HG03342 (cell line): Measurements from ENCODE around the gene NPR1.
"Not testable (repeated sequence)": the region's sequence is repeated elsewhere in the genome, so short reads cannot be mapped to it uniquely, and the experiment has no call there.

ENCODE experiments used
- ATAC-seq: cut with Tn5 transposase; IDR thresholded peaks from one replicate; pipeline ENCODE4 v1.9.1; 2021; ENCODE audit warnings: mild to moderate bottlenecking, moderate library complexity; ENCODE audit not compliant: unreplicated experiment

The NPR1 gene

DNA sequence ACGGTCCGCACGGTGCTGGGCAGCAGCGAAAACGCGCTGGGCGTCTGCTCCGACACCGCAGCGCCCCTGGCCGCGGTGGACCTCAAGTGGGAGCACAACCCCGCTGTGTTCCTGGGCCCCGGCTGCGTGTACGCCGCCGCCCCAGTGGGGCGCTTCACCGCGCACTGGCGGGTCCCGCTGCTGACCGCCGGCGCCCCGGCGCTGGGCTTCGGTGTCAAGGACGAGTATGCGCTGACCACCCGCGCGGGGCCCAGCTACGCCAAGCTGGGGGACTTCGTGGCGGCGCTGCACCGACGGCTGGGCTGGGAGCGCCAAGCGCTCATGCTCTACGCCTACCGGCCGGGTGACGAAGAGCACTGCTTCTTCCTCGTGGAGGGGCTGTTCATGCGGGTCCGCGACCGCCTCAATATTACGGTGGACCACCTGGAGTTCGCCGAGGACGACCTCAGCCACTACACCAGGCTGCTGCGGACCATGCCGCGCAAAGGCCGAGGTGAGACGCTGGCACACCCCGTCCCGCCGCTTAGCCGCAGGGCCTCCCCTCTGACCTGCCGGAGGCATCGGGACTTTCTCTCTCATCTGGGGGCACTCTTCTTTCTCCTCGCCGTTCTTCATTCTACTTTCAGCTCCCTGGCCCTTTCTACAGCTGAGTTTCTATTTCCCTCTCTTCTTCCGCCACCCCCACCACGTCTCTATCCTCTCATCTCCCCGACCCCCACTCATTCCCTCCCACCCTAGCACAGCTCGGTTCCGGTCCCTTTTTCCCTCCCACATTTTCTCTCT lies 1.0 kb downstream of the NPR1 start:
- no peak for ATAC-seq

DNA sequence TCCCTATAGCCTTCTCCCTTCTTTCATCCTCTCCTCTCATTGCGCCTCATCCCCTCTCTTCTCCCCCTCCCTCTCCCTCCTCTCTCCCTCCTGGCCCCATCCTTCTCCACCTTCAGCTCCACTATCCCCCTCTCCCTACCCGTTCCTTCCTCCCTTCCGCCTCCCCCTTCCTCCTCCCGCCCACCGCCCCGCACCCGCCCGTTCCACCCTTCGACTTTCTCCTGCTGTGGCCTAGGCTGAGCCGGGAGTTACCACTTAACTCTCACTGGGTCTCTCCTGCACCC lies 1.6 kb downstream of the NPR1 start:
- no peak for ATAC-seq

DNA sequence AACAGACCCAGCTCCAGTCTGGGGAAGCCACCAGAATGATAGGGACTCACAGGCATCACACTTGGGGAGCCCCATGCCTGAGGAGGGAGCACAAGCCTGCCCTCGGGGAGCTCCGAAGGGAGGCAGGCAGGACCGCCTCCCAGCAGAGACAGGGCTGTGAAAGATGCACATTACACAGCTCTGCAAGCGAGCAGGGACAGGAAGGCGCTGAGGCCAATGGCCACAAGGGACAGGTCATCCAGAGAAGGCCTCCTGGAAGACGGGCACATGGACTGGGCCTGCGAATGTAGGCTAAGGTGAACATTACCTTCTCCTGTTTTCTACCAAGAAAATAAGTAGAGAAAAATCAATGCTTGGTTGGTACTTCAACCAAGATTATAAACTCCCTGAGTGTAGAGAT lies 4.2 kb downstream of the NPR1 start:
- ATAC-seq = no peak

- ATAC-seq = no peak
These were observed 5.4 kb downstream of the NPR1 start for GRCh38 chr1:153683854-153684253.

DNA sequence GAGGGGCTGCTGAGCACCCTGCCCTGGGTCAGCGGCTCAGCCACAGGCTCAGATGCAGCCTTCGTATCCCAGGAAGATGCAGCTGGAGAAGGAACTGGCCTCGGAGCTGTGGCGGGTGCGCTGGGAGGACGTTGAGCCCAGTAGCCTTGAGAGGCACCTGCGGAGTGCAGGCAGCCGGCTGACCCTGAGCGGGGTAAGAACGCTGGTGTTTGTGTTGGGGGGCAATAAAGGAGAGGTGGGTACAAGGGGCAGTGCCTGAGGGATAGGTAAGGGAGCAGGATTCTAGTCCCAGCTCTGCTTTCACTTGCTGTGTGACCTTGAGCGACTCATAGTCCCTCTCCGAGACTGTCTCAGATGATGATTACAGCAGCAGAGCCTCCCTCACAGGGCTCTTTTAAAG lies 6.4 kb downstream of the NPR1 start:
- no peak for ATAC-seq

DNA sequence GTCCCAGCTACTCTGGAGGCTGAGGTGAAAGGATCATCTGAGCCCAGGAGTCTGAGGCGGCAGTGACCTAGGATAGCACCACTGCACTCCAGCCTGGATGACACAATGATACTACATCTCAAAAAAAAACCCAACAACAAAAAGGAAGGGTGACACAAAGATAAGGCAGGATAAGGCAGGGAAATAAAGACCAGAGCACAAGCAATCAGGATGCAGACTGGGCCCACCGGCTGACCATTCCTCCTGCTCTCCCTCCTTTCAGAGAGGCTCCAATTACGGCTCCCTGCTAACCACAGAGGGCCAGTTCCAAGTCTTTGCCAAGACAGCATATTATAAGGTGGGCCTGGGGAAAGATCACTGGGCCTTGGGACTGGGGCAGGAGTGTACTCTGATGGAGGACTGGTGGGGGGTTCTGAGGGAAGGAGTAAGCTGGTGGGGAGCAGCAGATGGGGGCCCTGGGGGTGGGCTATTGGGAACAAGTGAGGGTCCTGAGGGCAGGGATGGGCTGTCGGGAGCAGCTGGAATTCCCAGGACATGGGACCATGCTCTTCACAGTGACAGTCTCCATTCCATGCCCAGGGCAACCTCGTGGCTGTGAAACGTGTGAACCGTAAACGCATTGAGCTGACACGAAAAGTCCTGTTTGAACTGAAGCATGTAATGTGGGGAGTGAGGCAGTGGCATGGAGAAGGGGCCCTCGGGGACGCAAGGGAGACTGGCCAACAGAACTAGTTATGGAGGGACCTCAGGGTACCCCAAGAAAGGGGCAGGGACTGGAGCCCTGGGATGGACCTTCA lies 7.3 kb downstream of the NPR1 start:
- ATAC-seq = no peak

GRCh38 chr1:153687346-153688125 lies 9.0 kb downstream of the NPR1 start:
- ATAC-seq = no peak

- ATAC-seq = no peak
These were observed 9.8 kb downstream of the NPR1 start for GRCh38 chr1:153688276-153688675.

- no peak for ATAC-seq
These were observed 10.3 kb downstream of the NPR1 start for GRCh38 chr1:153688736-153689328.

DNA sequence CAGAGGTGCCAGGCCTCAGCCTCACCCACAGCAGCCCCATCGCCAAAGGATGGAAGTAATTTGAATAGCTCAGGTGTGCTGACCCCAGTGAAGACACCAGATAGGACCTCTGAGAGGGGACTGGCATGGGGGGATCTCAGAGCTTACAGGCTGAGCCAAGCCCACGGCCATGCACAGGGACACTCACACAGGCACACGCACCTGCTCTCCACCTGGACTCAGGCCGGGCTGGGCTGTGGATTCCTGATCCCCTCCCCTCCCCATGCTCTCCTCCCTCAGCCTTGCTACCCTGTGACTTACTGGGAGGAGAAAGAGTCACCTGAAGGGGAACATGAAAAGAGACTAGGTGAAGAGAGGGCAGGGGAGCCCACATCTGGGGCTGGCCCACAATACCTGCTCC lies 15.0 kb downstream of the NPR1 start:
- no peak for ATAC-seq

DNA sequence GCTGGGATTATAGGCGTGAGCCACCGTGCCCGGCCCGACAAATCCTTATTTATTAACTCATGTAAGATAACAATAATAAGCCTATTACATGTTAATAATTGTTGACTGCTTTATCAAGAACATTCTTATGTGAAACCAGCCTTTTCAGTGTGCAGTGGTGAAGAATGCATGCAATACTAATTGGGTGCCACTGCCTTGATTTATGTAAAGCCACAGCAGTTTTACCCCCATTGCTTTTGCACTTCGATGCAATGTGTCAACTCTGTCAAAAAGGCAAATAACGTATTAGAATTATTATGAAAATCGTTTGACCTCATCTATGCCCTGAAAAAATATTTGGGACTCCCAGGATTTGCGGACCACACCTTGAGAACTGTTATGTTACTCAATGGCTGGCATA lies 18.3 kb downstream of the NPR1 start:
- no peak for ATAC-seq

- ATAC-seq = no peak
These were observed 18.9 kb downstream of the NPR1 start for GRCh38 chr1:153697191-153698019.

- no peak for ATAC-seq
These were observed 19.8 kb downstream of the NPR1 start for GRCh38 chr1:153698020-153698922.

- no peak for ATAC-seq
These were observed 20.6 kb downstream of the NPR1 start for GRCh38 chr1:153698923-153699714.

- no peak for ATAC-seq
These were observed 21.3 kb downstream of the NPR1 start for GRCh38 chr1:153699768-153700167.

- ATAC-seq = no peak
These were observed 27.0 kb downstream of the NPR1 start for GRCh38 chr1:153705484-153705883.

GRCh38 chr1:153711026-153711425 lies 32.5 kb downstream of the NPR1 start:
- ATAC-seq = no peak

DNA sequence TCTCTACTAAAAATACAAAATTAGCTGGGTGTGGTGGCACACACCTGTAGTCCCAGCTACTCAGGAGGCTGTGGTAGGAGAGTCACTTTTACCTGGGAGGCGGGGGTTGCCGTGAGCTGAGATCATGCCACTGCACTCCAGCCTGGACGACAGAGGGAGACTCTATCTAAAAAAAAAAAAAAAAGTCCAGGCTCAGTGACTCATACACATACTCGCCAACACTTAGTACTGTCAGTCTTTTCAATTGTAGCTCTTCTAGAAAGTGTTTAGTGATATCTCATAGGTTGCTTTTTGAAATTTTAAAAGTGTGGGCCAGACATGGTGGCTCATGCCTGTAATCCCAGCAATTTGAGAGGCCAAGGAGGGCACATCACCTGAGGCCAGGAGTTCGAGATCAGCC lies 37.7 kb downstream of the NPR1 start:
- not testable (repeated sequence) for ATAC-seq

DNA sequence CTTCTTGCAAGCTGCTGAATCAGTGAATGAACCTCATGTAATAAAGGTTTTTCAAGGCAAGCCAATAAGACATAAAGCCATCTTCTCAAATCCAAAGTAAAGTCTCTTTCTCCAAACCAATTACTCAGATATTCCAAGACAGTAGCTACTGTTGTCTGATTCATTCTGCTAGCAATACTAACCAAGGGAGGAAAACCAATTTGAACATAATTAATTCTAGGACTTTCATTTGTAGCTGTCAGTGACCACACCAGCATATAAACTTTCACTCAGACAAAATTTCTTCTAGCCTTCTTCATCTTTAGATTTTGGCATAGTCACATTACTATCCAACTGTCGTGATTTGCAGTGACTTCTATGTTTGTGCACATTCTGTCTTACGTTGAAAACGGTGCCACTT lies 38.8 kb downstream of the NPR1 start:
- ATAC-seq = no peak
